CD4-positive, alpha-beta T cell treated with Interleukin-15 for 1 hour (primary cell): ENCODE measurements around the gene MDN1.

Experiments used
- DNase-seq: peaks from one replicate; pipeline ENCODE4 v3.0.0-alpha.2; 2020

Gene MDN1

DNA sequence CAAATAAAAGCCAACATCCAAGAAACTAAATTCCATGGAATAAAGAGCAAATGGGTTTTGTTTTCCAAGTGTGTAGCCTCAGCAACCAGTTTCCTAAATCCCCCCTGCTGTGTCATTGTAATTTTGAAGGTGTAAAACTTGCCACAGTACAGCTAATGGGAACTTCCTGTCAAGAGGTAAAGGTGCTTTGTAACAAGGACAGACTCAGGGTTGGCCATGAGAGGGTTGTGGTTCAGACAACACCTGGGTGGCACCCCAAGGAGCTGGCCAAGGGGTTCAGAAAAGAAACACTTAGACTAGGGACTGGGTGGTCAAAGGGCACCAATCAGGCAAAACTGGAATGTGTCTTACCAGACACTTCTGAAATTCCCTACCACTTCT lies 128.7 kb downstream of the MDN1 start:
- no peak for DNase-seq

DNA sequence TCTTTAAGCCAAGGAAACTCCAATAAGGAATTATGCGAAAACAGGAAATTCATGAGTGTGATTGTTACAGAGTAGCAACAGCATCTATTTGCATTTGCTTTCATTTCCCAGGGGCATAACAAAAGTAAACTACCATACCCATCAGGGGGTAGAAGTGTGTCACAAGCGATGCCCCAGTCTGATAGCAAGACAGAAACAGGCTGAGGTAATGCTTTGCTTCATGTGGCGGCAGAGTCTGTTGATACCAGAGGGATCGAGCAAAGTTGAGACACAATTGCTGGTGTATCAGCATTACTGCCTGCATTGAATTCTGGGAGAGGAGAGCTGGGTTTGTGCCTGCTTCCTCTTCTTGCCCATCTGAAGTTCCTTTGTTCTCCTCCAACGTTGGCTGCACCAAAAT lies 129.9 kb downstream of the MDN1 start:
- no peak for DNase-seq

- DNase-seq: no peak
These were observed 131.3 kb downstream of the MDN1 start for GRCh38 chr6:89688328-89688727.

- no peak for DNase-seq
These were observed 134.3 kb downstream of the MDN1 start for GRCh38 chr6:89685311-89685710.

DNA sequence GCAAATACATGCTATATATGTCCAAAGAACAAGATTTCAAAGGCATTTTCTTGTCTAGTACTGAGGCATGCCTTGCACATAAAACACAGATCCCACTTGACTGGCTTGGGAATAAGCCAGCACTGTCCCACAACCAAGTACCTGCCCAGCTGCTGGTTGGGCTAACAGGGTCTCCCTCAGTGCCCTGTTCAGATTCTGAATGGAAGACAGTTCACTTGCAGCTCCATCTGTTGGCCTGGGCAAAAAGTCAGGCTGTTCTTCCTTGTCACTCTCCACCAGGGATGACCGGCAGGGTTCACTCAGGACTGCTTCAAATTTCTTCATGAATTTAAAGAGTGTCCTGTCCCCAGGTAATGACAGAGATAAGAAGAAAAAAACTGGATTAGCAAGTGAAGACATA lies 136.6 kb downstream of the MDN1 start:
- no peak for DNase-seq

DNA sequence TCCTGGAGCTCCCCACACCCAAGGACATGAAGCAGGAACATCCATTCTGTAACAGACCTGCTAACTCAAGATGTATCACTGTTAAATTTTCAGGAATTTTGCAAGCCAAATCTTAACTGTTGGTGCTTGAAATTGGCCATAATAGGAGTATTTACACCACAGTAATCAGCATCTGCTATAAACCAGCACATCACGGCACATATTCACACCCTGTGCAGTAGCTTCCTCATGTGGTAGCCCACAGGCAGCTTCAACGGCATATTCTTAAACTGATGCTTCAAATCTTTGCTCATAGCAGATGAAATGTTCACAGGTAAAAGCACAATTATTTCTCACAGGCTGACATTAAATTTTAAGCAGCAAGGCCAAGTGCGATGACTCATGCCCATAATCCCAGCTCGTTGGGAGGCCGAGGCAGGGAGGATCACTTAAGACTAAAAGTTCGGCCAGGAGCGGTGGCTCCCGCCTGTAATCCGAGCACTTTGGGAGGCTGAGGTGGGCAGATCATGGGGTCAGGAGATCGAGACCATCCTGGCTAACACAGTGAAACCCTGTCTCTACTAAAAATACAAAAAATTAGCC lies 137.5 kb downstream of the MDN1 start:
- no peak for DNase-seq

GRCh38 chr6:89680551-89680950 lies 139.0 kb downstream of the MDN1 start:
- DNase-seq: no peak

- DNase-seq: no peak
These were observed 139.4 kb downstream of the MDN1 start for GRCh38 chr6:89680150-89680549.

DNA sequence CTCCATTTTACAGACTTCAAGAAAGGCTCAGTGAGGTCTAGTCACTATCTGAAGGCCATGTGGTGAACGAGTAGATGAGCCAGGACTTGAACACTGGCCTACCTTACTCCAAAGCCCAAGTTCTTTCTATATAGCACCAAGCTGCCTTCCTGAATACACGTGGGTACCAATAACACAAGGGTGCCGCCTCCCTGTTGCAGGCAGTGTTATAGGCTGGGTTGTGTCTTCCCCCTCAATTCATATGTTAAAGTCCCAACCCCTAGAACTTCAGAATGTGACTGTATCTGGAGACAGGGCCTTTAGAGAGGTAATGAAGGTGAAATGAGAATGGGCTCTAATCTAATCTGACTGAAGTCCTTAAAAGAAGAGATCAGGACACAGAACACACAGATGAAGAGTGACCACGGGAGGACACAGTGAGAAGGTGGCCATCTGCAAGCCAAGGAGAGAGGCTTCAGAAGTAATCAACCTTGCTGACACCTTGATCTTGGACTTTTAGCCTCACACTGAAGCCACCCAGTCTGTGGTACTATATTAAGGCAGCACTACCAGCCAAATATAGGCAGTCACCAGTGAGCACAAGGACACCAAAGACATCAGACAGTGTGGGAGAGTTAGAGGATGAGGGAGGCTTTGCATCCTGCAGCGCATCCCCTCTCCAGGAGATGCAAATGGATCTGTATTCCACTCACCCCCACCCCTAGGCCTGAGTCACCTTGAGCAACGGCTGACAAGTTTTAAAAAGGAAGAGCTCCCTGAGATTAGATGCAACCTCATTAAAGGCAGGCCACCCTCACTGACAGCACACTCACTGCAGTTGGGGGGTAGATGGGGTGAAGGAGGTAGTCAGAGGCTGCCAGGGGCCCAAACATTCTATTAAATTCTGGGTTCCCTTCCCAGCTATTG lies 140.1 kb downstream of the MDN1 start:
- no peak for DNase-seq

DNA sequence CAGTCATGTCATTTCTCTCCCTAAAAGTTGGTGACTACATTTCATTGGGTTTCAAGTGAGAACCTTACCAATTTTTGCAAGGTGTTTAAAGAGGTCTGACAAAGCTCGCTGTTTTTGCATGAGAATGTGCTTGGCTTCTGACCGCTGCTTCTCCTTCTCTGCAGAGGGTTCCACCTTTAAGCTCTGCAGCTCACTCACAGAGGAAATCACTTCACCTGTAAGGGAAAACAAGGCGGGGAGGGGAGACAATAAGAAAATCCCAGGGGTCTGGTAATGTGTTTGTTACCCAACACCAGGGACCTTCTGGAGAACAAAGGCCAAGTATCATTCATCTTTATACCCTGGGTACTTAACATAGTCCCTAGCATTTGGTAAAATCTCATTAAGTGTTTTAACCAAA lies 141.1 kb downstream of the MDN1 start:
- DNase-seq: no peak

- no peak for DNase-seq
These were observed 143.4 kb downstream of the MDN1 start for GRCh38 chr6:89675949-89676748.

GRCh38 chr6:89670935-89671565 lies 148.5 kb downstream of the MDN1 start:
- no peak for DNase-seq

DNA sequence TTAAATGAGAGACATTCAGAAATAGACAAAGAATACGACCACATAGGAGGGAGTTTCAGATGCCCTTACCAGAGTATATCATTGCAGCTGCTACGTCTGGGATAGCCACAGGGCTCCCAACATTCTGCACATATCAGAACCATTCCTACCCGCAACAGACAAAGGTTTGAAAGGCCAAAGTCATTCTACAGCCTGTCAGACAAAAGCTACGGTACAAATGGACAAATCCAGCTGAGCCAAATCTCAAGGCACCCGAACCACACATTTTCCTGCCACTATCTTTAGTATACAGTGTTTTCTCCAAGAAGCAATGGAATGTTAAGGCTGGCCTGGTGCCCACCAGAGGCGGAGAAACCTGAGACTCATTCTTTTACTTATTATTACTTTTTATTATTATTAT lies 150.6 kb downstream of the MDN1 start:
- no peak for DNase-seq

DNA sequence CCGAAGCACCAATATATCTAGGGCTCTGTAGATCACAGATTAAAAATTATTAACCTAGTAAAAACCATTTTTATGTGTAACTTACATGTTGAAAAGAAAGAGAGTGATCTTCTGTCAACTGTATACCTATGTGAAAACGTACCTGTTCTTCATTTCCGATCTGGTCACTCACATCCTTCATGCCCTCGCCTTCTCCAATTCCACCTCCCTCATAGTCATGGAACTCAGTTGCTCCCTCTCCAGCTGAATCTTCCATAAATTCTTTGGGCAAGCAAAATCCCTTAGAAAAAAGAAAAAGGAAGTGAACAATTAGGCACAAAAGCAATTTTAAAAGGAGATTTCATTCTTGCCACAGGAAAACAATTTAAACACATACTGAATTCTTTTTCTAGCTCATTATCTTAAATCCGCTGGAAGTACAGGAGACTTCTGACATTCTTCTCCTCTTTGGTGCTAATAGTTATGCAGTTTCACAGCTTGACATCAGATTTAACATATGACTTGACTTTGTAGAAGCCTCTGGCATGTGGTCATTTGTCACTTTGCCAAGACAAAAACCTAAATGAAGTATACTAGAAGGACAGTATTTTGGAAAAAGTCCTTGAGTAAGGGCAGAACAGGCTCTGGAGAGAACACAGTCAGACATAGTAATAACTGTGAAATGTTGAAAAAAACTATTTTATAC lies 151.6 kb downstream of the MDN1 start:
- DNase-seq: no peak

DNA sequence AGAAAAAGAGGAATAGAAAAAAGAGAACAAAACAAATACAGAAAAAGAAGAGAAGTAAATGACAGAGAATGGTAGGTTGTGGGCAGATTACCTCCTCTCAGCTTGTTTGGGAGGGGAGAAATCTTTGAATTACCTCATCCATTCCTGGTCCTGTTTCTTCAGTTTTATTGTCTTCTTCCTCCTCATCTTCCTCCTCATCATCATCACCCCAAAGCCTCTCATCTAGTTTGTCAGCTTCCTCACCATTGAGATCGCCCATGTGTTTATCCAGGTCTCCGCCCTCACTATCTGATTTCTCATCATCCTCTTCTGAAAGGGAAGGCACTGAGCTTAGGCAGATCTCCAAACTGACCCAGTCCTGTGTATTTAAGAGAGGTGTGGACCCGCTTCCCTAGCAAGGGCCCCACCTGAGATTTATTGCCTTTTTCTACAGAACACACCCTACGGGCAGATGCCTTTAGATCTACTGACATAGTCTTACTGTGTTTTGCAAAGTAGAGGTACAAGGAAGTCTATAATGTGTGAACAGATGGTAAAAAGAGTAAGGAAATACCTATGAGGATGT lies 156.9 kb downstream of the MDN1 start:
- no peak for DNase-seq

DNA sequence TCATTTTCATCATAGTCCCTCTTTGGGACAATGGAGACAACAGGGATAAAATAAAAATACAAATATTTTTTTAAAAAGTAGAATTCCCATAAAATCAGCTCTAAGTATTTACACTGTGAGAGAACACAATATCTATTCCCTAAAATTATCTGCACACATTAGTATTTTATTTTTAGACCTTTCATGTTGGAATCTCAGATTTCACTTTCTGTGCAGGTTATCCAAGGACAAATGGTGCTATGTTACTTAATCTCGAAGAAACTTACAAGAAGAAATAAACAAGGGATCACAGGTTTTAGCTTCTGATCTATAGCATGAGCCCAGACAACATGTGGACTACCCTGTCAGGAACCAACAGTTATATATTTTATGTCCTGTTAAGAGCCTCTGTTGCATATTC lies 158.0 kb downstream of the MDN1 start:
- no peak for DNase-seq

- DNase-seq: no peak
These were observed 158.6 kb downstream of the MDN1 start for GRCh38 chr6:89660981-89661380.

GRCh38 chr6:89657445-89658158 lies 162.0 kb downstream of the MDN1 start:
- no peak for DNase-seq

DNA sequence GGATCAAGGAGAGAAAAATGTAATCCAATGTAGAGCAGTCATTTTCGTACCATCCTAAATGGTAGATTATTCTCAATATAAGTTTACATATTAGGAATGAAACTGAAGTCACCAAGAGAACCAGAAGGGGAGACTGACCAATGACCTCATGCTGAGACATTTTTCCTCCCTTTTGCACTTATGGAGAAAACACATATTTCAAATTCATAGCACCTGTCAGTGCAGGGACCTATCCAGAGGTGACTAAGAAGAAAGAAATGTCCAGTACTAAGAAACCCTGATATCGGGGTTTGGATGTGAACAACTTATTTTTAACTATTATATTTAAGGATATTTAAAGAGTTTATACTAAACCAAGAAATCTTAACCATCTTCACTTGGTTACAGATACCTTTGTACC lies 164.5 kb downstream of the MDN1 start:
- no peak for DNase-seq

GRCh38 chr6:89650579-89650978 lies 169.0 kb downstream of the MDN1 start:
- DNase-seq: no peak

DNA sequence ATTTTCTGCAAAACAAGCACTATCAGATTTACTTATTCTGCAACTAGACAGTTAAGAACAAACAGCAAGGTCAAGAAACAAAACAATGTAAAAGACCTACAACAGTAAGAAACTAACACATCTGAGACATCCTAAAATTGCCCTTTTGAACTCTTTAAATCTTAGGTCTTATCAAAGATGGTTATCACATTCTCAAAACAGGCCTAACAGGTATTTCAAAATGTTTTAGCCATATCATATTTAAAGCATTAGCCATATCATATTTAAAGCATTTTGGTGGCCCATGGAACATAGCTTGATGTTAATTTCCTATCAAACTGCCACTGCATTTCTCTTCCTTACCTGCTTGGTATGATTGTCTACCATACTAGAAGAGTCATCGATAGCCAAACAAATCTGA lies 169.9 kb downstream of the MDN1 start:
- no peak for DNase-seq

- DNase-seq: no peak
These were observed 174.7 kb downstream of the MDN1 start for GRCh38 chr6:89644864-89645263.
